Lower leg skin (tissue), 3 donors: Measurements from ENCODE around the gene SYNGR3.

Source experiments
- POLR2A ChIP-seq, 2 donors: fragments of 450-650 bp; IDR thresholded peaks; one replicate each; pipeline ENCODE4 v1.6.1; 2016 to 2017; ENCODE audit warnings: antibody characterized with exemption in 2 of 2, mild to moderate bottlenecking in 1 of 2, moderate library complexity in 1 of 2
- TF ChIP-seq, protein P1 (sequence below), 3 donors: fragments of 450-650 bp; IDR thresholded peaks; one replicate each; pipeline ENCODE4 v1.5.1; 2016; ENCODE audit warnings: antibody characterized with exemption in 3 of 3, mild to moderate bottlenecking in 3 of 3, moderate library complexity in 2 of 3

DNA sequence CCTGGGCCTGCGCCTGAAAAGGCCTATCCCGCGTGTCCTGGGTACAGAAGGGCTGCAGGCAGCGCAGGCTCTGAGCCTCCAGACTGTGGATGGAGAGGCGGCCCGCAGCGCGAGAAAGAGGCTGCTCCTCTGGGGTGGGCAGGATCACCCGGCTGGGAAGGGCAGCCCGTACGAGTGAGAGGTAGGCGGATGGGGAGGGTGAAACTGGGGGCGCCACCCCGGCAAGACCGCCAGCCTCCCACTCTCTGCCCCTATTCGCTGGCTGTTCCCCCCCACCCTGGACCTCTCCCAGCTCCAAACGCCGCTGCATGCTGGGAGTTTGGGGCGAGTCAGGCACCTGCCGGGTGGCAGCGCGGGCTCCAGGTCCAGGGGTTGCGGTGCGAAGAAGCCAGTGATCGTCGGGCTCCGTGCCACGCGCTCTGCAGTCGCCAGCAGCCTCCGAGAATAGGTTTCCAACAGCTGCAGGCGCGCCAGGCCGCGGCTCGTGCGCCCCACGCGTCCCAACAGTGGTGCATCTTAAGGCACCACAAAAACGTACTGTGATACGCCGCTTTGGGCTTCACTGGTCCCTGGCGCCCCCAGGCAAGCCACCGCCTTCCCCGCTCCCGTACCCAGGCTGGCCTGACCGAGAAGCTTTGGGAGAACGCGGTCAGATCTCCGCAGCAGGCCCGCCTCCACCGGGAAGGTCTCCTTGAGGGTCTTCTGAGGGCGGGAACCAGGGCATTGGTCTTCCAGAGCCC is 9.6 kb upstream of the SYNGR3 start:
- TF ChIP-seq POLR2A (IDR thresholded peaks at IDR 0.05), result no peak
- TF ChIP-seq, protein P1, sequence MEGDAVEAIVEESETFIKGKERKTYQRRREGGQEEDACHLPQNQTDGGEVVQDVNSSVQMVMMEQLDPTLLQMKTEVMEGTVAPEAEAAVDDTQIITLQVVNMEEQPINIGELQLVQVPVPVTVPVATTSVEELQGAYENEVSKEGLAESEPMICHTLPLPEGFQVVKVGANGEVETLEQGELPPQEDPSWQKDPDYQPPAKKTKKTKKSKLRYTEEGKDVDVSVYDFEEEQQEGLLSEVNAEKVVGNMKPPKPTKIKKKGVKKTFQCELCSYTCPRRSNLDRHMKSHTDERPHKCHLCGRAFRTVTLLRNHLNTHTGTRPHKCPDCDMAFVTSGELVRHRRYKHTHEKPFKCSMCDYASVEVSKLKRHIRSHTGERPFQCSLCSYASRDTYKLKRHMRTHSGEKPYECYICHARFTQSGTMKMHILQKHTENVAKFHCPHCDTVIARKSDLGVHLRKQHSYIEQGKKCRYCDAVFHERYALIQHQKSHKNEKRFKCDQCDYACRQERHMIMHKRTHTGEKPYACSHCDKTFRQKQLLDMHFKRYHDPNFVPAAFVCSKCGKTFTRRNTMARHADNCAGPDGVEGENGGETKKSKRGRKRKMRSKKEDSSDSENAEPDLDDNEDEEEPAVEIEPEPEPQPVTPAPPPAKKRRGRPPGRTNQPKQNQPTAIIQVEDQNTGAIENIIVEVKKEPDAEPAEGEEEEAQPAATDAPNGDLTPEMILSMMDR (IDR thresholded peaks at IDR 0.05), result no peak
